GM20000 (cell line): Measurements from ENCODE around the gene TP73.

Source experiments
- DNase-seq: peaks from one replicate; pipeline ENCODE4 v3.0.0; 2012; ENCODE audit warnings: low spot score
- TF ChIP-seq, protein P1 (sequence below): IDR thresholded peaks from 2 replicates; pipeline ENCODE4 v1.5.1; 2012; ENCODE audit warnings: mild to moderate bottlenecking, control low read depth; ENCODE audit errors: extremely low read depth, missing control alignments

The TP73 gene

DNA sequence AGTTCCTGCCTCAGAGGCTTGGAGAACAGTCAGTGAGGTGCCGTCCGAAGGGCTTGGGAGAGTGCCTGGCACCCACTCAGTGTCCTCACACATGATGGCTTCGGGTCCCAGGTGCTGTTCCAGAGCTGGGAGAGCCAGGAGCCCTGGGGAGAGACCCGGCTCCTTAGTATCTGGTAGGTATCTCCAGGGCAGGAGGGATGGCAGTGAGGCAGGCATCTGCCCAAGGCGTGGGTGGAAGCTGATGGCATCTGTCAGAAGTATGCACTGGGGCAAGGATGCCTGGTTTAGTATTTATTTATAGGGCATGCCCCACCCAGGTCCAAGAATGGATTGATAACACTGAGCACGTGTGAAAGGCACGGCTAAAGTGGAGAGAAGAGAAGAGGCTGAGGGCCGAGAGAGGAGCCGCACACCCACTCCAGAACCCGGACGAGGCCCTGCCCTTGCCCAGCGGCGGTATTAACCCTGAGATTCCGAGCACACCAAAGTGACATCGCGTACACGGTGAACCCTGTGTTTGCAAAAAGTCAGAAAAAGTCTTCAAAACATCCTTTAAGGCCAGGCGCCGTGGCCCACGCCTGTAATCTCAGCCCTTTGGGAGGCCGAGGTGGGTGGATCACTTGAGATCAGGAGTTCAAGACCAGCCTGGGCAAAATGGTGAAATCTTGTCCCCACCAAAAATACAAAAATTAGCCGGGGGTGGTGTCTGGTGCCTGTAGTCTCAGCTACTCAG lies 2.4 kb downstream of the TP73 start:
- TF ChIP-seq, protein P1, sequence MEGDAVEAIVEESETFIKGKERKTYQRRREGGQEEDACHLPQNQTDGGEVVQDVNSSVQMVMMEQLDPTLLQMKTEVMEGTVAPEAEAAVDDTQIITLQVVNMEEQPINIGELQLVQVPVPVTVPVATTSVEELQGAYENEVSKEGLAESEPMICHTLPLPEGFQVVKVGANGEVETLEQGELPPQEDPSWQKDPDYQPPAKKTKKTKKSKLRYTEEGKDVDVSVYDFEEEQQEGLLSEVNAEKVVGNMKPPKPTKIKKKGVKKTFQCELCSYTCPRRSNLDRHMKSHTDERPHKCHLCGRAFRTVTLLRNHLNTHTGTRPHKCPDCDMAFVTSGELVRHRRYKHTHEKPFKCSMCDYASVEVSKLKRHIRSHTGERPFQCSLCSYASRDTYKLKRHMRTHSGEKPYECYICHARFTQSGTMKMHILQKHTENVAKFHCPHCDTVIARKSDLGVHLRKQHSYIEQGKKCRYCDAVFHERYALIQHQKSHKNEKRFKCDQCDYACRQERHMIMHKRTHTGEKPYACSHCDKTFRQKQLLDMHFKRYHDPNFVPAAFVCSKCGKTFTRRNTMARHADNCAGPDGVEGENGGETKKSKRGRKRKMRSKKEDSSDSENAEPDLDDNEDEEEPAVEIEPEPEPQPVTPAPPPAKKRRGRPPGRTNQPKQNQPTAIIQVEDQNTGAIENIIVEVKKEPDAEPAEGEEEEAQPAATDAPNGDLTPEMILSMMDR = no peak

DNA sequence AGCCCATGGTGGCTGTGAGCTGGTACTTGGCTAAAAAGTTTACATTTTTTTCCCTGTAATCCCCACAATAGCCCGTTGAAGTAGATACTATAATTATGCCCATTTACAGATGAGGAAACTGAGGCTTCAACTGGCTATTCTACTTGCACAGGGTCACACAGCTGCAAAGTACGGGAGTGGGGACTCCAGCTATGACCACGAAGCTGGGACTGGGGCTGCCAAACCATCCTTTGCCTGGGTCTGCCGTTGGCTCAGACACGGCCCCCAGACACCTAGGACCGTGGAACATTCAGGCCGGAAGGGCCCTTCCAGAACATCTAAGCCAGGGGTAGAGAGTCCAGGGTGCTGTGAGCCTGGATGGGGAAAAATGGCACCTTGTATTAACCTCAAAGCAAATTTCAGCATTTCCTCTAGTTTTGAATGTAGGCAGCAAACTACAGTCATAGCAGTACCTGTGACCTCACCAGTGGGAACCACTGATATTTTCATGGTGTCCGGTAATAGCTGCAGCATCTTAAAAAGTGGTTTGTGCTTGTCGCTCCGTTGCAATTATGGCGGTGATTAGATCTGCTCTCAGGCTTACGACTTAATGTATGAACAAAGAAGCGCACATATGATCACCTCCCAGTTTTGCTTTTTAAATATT lies 4.3 kb downstream of the TP73 start:
- TF ChIP-seq, protein P1 = no peak
- DNase-seq = peak; percentile 88

More for the DNA sequence above, 2.4 kb downstream of the TP73 start:
- DNase-seq = no peak

DNA sequence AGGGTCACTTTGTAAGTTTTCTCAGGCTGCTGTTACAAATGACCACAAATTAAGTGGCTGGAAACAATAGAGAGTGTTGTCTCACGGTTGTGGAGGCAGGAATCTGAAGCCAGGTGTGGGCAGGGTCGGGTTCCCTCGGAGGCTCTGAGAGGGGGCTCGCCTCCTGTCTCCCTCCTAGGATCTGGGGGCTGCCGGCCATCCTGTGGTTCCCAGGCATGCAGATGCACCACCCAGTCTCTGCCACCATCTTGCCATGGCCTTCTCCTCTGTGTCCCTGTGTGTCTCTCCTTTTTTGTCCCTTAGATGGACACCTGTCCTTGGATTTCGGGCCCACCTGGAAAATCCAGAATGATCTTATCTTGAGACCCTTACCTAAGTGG lies 4.8 kb downstream of the TP73 start:
- no peak for DNase-seq
- TF ChIP-seq, protein P1 = no peak

DNA sequence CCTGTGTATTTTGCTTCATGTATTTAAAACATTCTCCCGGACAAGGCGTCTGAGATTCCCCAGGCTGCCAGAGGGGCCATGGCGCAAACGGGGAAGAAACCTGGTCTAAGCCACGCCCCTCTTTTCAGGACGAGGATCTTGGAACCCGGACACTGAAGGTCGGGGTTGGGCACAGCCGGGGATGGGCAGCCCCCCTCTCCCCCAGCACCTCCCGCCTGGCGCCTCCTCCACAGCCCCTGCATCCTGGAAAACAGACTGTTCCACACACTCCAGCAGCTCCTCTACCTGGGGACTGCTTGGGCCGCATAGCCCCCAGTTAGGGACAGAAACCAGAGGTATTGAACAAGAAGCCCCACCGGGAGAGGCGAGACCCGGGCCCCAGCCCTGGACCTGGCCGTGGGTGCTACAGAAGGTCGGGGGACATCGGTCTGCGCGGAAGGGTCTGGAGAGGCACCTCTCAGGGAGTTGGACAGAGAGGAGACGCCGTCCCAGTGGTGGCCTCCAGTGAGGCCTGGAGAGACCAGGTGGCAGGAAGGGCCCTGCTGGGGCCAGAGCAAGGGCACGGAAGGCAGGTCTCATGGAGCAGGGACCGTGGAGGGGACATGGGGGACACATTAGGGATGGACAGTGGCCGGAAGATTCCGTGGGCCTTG lies 5.4 kb downstream of the TP73 start:
- TF ChIP-seq, protein P1 = no peak
- DNase-seq = no peak

DNA sequence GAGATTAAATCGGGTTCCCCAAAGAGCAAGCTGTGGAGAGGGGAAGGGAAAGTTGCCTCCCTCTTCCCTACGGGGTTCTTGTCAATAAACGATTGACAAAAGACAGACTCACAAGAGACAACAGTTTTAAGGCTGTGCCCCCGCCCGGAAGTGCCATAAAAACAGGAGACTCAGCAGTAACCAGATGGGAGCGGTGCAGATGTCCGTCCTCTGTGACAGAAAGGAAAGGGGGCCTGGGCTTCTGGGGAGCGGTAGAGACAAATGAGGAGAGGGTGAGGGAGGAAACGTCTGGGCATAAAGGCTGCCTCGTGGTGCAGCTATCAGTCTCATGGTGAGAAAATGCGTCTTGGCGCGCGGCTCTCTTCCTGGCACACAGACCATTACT lies 5.9 kb downstream of the TP73 start:
- TF ChIP-seq, protein P1 = no peak
- no peak for DNase-seq

DNA sequence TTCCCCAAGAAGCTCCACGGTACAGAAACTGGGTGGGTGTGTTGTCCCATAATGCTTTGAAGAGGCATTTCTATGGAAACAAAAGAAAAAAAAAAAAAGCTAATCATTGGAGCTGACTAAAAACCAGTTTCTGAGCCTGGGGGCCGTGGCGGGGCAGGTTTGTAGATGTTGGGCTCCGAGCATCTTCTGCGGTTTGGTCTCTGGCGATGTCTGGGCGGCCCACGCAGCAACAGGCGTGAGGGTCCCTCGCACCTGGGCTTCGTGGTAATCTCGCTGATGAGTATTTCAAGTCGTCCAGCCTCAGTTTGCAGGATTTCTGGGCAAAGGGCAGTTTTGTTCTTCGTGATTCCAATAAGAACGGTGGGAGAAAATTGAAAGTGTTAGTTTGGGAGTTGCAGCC lies 6.8 kb downstream of the TP73 start:
- TF ChIP-seq, protein P1 = no peak
- no peak for DNase-seq

DNA sequence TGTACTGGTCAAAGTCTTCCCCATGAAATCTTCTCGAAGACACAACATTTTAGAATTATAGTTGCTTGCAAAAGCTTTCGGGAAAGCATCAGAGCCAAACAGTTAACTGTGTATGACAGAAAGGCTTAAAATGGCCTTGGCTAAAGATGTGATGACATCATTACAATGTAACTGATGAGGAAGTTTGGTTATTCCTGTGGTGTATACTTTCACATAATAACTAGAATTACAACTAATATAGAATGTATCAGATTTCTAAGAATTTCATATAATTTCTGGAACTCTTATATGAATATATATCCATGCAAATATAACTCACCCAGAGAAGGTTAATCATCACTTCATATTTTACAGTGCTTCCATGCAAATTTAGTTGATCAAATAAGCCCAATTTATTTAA lies 8.4 kb downstream of the TP73 start:
- TF ChIP-seq, protein P1 = no peak
- DNase-seq = no peak
